Lower leg skin (tissue), 3 donors: Measurements from ENCODE around the gene SEMA6C.

ENCODE experiments used
- POLR2A ChIP-seq, 2 donors: fragments of 450-650 bp; IDR thresholded peaks; one replicate each; pipeline ENCODE4 v1.6.1; 2016 to 2017; ENCODE audit warnings: antibody characterized with exemption in 2 of 2, mild to moderate bottlenecking in 1 of 2, moderate library complexity in 1 of 2
- TF ChIP-seq, protein P1 (sequence below), 3 donors: fragments of 450-650 bp; IDR thresholded peaks; one replicate each; pipeline ENCODE4 v1.5.1; 2016; ENCODE audit warnings: antibody characterized with exemption in 3 of 3, mild to moderate bottlenecking in 3 of 3, moderate library complexity in 2 of 3

DNA sequence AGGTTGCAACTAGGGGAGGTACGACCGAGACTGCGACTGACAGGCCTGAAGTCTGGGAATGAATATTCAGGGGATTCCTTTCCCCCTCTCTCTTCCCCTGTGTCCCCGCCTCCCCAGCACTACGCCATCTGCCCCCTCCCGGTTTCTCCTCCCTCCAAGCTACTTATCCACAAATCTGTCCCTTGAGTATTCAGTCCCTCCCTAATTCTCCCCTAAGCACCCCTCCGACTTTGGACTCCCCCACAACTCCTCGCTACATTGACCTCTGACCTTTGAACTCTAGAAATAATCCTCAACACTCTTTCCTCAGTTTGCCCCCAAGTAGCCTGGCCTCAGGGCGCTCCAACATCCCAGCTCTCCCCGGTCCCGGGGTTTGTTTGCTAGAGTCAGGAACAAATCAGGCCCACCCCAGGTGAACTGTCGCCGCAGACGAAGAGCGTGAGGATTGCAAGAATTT, 18.9 kb upstream of the SEMA6C start:
- TF ChIP-seq, protein P1, sequence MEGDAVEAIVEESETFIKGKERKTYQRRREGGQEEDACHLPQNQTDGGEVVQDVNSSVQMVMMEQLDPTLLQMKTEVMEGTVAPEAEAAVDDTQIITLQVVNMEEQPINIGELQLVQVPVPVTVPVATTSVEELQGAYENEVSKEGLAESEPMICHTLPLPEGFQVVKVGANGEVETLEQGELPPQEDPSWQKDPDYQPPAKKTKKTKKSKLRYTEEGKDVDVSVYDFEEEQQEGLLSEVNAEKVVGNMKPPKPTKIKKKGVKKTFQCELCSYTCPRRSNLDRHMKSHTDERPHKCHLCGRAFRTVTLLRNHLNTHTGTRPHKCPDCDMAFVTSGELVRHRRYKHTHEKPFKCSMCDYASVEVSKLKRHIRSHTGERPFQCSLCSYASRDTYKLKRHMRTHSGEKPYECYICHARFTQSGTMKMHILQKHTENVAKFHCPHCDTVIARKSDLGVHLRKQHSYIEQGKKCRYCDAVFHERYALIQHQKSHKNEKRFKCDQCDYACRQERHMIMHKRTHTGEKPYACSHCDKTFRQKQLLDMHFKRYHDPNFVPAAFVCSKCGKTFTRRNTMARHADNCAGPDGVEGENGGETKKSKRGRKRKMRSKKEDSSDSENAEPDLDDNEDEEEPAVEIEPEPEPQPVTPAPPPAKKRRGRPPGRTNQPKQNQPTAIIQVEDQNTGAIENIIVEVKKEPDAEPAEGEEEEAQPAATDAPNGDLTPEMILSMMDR (IDR thresholded peaks at IDR 0.05) = no peak
- TF ChIP-seq POLR2A (IDR thresholded peaks at IDR 0.05) = no peak
